Measurements from ENCODE around the gene TNKS1BP1. TPM values are rescaled to one million over a fixed set of nuclear protein-coding genes. Genes with fewer than 3 reads are reported as not detected.
"Not testable (repeated sequence)": the region's sequence is repeated elsewhere in the genome, so short reads cannot be mapped to it uniquely, and the experiment has no call there.

TNKS1BP1 gene
- total RNA-seq, 4 donors from 2014 or later = 98.5 to 165 (median 125) TPM

- no peak overlapping the region for H3K4me3 ChIP-seq
- no peak for TF ChIP-seq CTCF (IDR thresholded peaks at IDR 0.05 in 4 of 5, conservative IDR thresholded peaks at IDR 0.05 in 1 of 5)
- TF ChIP-seq POLR2A (IDR thresholded peaks at IDR 0.05) = no peak
- H3K27ac ChIP-seq = no peak overlapping the region
- no peak for ATAC-seq
- in situ Hi-C loops (cut with MboI; ENCODE audit: low sequenced_read_pairs in 4 of 4) = loop anchor here in 3 of 4 donors (25.0 kb wide), 4 partner anchors 102 to 423 kb away; partner anchors contain the start of genes APLNR (in 1 of the 3), BTBD18 (in 1 of the 3), CTNND1 (in 1 of the 3) and YPEL4 (in 1 of the 3)
- no peaks in the 10 kb centered on the region for H3K9me3 ChIP-seq
- intact Hi-C loops (cut with DNase I; ENCODE audit: low total_unique reads) = no loop called here
- DNase-seq = no peak
- H3K4me1 ChIP-seq = peaks cover 11 to 14% of the 10 kb centered on the region in 2 donors
- no peaks in the 10 kb centered on the region for H3K36me3 ChIP-seq
- no peaks in the 10 kb centered on the region for H3K27me3 ChIP-seq
Measured at GRCh38 chr11:57339328-57339727, 14.6 kb upstream of the TNKS1BP1 start.

- DNase-seq (no peak), ATAC-seq (no peak)
- no peaks in the 10 kb centered on the region for H3K27me3 ChIP-seq
- no peaks in the 10 kb centered on the region for H3K9me3 ChIP-seq
- TF ChIP-seq CTCF (IDR thresholded peaks at IDR 0.05 in 4 of 5, conservative IDR thresholded peaks at IDR 0.05 in 1 of 5) (no peak), POLR2A (IDR thresholded peaks at IDR 0.05) (no peak)
- intact Hi-C loops (cut with DNase I; ENCODE audit: low total_unique reads) (no loop called here), in situ Hi-C loops (cut with MboI; ENCODE audit: low sequenced_read_pairs in 4 of 4) (loop anchor here in 3 of 4 donors (25.0 kb wide), 4 partner anchors 101 to 424 kb away; partner anchors contain the start of genes APLNR (in 1 of the 3), BTBD18 (in 1 of the 3), CTNND1 (in 1 of the 3) and YPEL4 (in 1 of the 3))
- H3K36me3 ChIP-seq = peaks cover 0 to 3% of the 10 kb centered on the region in 2 donors
- no peak within 1 kb of the TSS for H3K4me3 ChIP-seq
- H3K4me1 ChIP-seq = peaks cover 16 to 18% of the 10 kb centered on the region in 2 donors
- H3K27ac ChIP-seq = no peak within 1 kb of the TSS
Measured at GRCh38 chr11:57338142-57338541, 13.4 kb upstream of the TNKS1BP1 start, which contains the start of gene P2RX3. Gene P2RX3, plus strand, starts transcription at chr11:57338352. Its CDS starts 199 bp downstream, at chr11:57338551.

GRCh38 chr11:57336856-57337255 lies 12.1 kb upstream of the TNKS1BP1 start:
- peaks cover 16 to 18% of the 10 kb centered on the region in 2 donors for H3K4me1 ChIP-seq

GRCh38 chr11:57336111-57336666 lies 11.4 kb upstream of the TNKS1BP1 start:
- Histone ChIP-seq H3K4me1 (peaks cover 16 to 18% of the 10 kb centered on the region in 2 donors), H3K4me3 (peak overlapping the region; percentile 92 to 98 (median 96))
- ATAC-seq = peak in 1 of 2 donors; percentile 7

More at GRCh38 chr11:57336856-57337255, 12.1 kb upstream of the TNKS1BP1 start:
- H3K4me3 ChIP-seq; intact Hi-C loops (cut with DNase I; ENCODE audit: low total_unique reads); H3K27me3 ChIP-seq; H3K9me3 ChIP-seq; DNase-seq; ATAC-seq: not testable (repeated sequence)
- Histone ChIP-seq H3K36me3 (peaks cover 0 to 16% of the 10 kb centered on the region in 2 donors), H3K27ac (peak overlapping the region in 1 of 4 donors; percentile 96)
- in situ Hi-C loops (cut with MboI; ENCODE audit: low sequenced_read_pairs in 4 of 4) = loop anchor here in 3 of 4 donors (25.0 kb wide), 4 partner anchors 100 to 425 kb away; partner anchors contain the start of genes APLNR (in 1 of the 3), BTBD18 (in 1 of the 3), CTNND1 (in 1 of the 3) and YPEL4 (in 1 of the 3)

More at GRCh38 chr11:57336111-57336666, 11.4 kb upstream of the TNKS1BP1 start:
- no peak for DNase-seq
- Histone ChIP-seq H3K27ac (peak overlapping the region; percentile 95 to 98 (median 96)), H3K27me3 (no peaks in the 10 kb centered on the region), H3K9me3 (no peaks in the 10 kb centered on the region), H3K36me3 (peaks cover 0 to 22% of the 10 kb centered on the region in 2 donors)
- intact Hi-C loops (cut with DNase I; ENCODE audit: low total_unique reads) = no loop called here
- in situ Hi-C loops (cut with MboI; ENCODE audit: low sequenced_read_pairs in 4 of 4) = loop anchor here in 3 of 4 donors (25.0 kb wide), 4 partner anchors 99 to 426 kb away; partner anchors contain the start of genes APLNR (in 1 of the 3), BTBD18 (in 1 of the 3), CTNND1 (in 1 of the 3) and YPEL4 (in 1 of the 3)
- TF ChIP-seq POLR2A (IDR thresholded peaks at IDR 0.05) (no peak), CTCF (IDR thresholded peaks at IDR 0.05 in 4 of 5, conservative IDR thresholded peaks at IDR 0.05 in 1 of 5) (no peak)

All from gastrocnemius medialis (tissue), 4 donors.